Hepatocyte (in vitro differentiated cells): ENCODE data around the gene IL17RE.

ENCODE experiments used
- EZH2phosphoT487 ChIP-seq: fragments of 200-600 bp; sonication (generic); IDR thresholded peaks from one replicate; pipeline ENCODE4 v1.6.1; 2018; ENCODE audit warnings: antibody characterized with exemption, mild to moderate bottlenecking, low read depth, moderate library complexity; ENCODE audit not compliant: unreplicated experiment, severe bottlenecking
- TF ChIP-seq, protein P1 (sequence below): fragments of 200-600 bp; sonication (generic); IDR thresholded peaks from 2 replicates; pipeline ENCODE4 v1.5.1; 2016; ENCODE audit warnings: antibody characterized with exemption, mild to moderate bottlenecking; ENCODE audit not compliant: poor library complexity

DNA sequence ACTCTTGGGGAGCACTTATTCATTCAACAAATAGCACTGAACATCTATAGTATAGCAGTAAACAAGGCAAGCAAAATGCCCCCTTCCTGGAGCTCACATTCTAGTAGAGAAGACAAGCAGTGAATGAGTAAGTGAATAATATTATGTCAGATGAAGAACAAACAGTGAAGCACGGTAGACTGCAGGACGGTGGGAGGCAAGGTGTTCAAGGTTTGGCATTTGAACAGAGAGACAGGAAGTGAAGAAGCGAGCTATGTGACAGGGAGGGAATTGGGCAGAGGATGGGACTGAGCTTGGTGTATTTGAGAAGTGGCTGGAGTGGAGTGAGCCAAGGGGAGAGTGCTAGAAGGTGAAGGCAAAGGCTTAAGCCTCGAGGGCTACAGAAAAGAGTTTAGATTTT lies 32.3 kb downstream of the IL17RE start:
- TF ChIP-seq, protein P1, sequence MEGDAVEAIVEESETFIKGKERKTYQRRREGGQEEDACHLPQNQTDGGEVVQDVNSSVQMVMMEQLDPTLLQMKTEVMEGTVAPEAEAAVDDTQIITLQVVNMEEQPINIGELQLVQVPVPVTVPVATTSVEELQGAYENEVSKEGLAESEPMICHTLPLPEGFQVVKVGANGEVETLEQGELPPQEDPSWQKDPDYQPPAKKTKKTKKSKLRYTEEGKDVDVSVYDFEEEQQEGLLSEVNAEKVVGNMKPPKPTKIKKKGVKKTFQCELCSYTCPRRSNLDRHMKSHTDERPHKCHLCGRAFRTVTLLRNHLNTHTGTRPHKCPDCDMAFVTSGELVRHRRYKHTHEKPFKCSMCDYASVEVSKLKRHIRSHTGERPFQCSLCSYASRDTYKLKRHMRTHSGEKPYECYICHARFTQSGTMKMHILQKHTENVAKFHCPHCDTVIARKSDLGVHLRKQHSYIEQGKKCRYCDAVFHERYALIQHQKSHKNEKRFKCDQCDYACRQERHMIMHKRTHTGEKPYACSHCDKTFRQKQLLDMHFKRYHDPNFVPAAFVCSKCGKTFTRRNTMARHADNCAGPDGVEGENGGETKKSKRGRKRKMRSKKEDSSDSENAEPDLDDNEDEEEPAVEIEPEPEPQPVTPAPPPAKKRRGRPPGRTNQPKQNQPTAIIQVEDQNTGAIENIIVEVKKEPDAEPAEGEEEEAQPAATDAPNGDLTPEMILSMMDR = no peak
- TF ChIP-seq EZH2phosphoT487 = no peak
